HG02678 (cell line): Measurements from ENCODE around the gene B3GAT1.

Source experiments
- ATAC-seq: cut with Tn5 transposase; IDR thresholded peaks from one replicate; pipeline ENCODE4 v1.9.1; 2021; ENCODE audit warnings: mild to moderate bottlenecking, moderate library complexity; ENCODE audit not compliant: unreplicated experiment

The B3GAT1 gene

DNA sequence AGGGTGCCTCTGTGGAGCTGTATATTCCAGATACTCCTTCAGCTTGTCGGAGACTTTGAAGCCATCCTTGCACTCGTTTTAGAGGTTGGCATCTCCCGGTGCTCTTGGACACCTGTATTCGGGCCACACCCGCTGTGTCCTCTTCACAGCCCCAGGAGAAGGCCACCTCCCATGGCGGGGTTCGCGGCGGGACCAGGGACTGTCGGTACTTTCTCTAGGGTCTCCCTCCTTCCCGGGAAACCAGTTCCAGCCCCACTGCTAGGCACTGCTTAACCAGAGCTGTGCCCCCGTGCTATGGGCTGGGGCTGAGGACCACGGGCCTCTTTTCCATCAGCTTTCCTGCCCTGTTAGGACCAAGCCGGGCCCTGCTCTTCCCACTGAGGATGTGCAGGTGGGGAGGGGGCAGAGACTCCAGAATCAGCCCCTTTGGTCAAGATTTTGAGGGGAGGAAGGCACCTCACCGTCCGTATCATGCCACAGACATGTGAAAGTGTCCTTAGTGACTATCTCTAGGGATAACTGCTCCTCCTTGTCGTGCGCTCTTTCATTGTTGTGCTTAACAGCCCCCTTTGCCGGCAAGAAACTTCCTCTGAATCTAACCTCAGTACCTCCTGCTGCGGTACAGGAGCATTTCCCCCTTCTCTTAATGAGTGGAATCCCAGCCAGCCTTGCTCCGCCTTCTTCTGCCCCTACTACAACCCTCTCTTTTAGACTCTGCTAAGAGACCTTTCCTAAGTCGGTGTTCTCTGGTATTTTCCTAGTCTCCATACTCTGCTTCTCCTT, 1.2 kb upstream of the B3GAT1 start:
- ATAC-seq: no peak

DNA sequence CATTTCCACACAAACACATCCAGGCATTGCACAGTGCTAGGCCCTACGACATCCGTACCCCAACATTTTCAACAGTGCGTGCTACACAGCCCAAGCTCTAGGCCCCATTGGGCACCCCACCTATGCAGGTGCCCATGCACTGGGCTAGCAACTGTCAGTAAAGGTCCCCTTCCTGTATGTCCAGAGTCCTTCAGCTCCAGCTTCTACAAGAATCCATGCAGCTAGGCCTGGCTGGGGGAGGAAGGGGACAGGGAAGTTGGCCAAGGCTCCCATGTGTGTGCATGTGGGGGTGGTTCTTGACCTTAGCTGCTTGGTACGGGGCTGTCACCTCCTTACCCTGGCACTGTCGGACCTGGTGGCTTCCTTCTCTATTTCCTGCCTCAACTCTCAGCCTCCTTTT, 1.3 kb downstream of the B3GAT1 start:
- ATAC-seq: no peak

DNA sequence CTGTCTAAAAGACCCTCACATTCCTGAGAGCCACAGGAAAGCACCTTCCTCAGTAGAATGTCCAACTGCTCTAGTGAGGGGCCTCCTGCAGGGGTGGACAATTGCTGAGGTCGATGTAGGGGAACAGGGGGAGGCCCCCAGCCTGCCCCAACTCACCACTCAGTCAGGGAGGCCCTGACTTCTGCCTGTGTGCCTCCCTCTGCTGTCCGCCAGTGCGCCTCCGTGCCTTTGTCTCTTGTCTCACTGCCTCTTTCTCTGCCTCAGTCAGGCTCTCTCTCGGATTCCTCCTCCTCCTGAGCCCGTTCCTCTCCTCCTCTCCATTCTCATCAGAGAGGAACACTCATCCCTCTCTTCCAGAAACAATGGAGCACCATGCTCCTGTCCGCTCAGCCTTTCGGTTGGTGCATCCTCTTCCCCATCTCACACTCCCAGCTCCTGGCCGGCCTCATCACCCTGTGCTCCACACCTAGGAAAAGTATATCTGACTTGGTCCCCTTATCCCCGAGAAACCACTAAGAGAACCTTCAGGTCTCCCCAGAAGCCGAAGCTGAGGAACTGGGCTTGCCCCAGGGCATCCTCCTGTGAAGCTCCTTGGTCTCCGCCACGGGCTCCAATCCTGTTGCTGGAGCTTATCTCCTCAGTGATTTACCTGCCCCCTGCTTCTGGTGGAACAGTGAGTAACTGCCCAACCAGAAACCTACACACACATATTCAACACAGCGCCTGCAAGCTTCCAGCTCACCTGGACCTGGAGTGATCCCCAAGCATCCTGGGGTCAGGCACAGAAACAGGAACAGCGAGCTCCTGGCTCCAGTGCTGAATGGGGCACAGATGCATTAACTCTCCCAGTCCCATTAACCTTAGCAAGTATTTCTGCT, 2.3 kb downstream of the B3GAT1 start:
- ATAC-seq: no peak

GRCh38 chr11:134407923-134408322, 4.1 kb downstream of the B3GAT1 start:
- ATAC-seq: no peak

GRCh38 chr11:134407321-134407828, 4.7 kb downstream of the B3GAT1 start:
- ATAC-seq: no peak

DNA sequence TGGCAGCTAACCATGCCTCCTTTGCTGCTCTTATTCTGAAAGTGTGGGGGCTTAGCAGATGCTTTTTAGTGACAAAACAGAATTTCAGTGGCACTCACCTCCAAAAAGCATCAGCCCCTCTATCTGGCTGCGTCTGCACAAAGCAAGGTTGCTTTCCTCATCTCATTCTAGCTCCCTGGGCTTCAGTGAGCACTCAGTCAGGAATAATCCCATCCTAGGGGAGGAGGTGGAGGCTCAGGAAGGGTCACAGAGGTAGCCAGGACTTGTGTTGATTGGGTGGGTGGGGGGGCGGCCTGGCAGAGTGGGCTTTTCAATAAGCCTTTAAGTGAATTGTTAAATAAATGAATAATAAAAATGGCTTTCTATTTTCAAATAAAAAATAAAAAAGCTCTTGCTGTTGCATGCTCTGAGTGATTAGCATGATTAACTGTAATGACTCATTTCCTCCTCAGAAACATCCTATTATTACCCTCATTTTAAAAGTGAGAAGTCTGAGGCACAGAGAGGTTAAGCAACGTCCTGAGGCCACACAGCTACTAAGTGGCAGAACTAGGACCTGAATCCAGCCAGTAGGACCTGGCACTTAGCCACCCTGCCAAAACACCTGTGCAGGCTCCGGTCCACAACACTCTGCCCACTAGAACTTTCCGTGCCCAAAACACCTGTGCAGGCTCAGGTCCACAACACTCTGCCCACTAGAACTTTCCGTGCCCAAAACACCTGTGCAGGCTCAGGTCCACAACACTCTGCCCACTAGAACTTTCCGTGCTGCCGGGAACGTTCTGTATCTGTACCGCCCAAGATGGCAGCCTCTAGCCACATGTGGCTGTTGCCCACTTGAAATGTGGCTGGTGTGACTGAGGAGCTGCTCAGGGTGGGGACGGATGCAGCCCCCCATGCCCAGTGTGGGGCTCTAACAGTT, 5.5 kb downstream of the B3GAT1 start:
- no peak for ATAC-seq

- ATAC-seq: no peak
Measured at GRCh38 chr11:134405841-134406240, 6.2 kb downstream of the B3GAT1 start.

DNA sequence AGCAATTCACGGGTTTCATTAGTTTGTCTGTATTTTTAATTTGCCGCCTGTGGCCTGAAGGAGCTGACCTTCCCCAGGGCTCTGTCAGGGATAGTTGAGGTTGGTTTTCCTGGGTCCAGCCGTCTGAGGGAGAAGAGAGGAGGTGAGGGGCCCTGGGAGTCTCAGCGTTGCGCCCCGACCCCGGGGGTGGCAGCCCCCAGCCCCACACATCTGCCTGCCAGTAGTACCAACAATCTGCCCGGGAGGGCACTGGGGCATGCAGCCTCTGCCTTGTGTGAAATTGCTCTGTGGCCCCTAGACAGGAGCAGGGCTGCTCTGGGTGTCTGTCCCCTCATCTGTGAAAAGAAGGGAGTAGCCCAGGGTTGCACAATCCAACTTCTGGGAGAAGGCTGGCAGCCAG, 6.6 kb downstream of the B3GAT1 start:
- ATAC-seq: no peak

DNA sequence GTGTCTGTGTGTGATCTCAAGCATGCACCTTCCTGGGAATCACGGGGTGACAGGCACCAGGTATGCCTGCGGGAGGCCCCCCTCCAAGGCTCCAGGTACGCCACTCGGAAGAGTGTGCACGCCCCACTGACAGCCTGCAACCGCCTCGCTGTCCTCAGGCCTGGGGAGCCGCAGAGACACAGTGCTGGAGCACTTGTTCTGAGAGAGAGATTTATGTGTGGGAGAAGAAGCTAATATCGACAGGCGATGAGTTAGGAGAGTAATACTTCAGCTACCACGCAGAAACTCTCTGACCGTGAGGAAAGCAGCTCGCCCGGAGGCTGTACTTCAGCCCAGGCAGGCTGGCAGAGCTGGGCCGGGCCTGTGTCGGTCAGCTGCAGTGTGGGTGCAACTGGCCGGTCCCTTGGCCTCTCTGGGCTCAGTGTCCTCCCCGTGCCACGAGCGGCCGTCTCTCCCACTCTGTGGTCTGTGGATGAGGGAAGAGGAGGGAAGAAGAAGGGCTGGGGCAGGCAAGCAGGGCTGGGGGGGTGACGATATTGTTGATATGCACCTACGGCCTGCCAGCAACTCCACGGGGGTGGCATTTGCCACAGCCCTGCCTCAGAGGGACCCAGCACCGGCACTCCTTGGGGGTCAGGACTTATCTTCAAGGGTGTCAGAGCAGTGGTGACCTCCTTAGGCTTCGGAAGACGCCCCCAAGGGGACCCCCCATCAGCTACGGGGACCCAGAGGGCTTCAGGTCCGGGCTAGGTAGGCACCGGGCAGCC, 7.3 kb downstream of the B3GAT1 start:
- ATAC-seq: no peak

- ATAC-seq: no peak
Measured at GRCh38 chr11:134402910-134403309, 9.1 kb downstream of the B3GAT1 start.

- ATAC-seq: no peak
Measured at GRCh38 chr11:134401825-134402809, 9.9 kb downstream of the B3GAT1 start.

DNA sequence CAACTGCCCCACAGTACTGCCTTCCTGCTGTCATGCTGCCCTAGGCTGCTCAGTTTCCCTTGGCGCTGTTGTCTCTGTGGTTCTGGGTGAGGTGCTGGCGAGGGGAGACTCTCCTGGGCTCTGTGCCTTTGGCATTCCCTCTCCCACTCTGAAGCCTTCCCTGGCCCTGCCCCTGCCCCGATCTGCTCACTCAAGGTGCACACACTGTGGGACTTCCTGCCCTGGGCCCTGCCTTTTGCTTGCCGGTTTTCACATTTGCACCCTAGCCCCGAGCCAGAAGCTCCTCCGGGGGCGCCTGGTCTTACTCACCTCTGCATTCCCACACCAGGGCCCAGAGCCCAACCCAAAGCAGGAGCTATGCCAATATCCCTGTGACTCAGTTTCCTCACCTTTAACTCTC, 12.0 kb downstream of the B3GAT1 start:
- ATAC-seq: no peak

GRCh38 chr11:134399293-134399654, 12.8 kb downstream of the B3GAT1 start:
- no peak for ATAC-seq

DNA sequence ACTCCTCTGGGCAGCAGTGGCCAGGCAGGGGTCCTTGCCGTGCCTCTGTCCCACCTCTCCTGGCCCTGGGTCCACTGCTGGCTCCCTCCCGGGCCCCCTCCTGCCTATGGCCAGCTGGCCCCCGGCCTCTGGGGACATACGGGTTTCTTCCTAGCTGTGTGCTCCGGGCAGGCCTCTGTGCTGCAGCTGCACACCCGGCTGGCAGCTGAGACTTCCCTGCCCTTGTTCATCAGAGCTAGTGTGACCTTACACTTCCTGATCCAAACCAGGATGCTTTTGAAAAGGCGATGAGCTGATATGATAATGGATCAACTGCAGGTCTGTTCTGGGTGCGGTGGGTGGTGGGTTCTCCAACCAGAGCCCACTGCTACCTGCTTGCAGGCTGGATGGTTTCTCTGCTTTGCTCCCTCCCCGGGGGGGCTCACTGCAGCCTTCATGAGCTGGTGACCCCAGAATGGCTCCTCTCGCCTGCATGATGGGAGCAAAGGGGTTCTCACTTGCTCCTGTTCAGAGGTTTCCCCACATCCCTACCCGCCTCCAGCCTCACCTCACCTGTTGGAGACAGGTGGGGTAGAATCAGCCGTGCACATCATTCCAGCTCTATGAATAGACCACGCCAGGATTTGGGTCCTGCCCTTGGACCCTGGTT, 13.3 kb downstream of the B3GAT1 start:
- no peak for ATAC-seq

GRCh38 chr11:134398079-134398444, 14.0 kb downstream of the B3GAT1 start:
- no peak for ATAC-seq

DNA sequence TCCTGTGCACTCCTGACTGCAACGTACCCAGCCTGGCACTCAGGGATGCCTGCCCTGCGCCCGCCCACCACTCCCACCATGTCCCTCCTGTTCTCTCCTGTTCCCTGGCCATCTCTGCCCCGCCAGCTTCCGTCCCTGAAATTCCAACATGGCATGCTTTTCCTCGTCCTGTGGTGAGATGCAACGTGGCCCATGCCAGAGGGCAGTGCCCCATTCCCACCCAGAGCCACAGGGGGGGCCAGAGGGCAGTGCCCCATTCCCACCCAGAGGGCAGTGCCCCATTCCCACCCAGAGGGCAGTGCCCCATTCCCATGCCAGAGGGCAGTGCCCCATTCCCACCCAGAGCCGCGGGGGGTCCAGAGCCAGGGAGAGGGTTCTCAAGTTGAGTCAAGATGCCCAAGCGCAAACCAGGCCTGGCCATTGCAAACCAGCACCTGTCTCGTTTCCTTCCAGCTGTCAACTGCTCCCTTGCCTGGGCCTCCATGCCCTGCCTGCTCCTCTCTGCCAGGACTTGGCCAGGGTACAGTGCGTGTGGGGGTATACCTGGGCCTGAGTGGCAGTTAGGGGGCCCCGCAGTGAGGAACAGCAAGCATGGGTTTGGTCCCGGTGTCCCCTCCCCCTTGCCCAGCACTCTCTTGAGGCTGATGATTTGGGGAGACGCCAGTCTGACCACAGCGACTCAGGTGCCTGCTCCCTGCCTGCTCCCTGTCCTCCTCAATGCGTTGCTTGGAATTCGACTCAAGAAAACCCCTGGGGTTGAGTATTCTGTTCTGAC, 14.6 kb downstream of the B3GAT1 start:
- no peak for ATAC-seq

DNA sequence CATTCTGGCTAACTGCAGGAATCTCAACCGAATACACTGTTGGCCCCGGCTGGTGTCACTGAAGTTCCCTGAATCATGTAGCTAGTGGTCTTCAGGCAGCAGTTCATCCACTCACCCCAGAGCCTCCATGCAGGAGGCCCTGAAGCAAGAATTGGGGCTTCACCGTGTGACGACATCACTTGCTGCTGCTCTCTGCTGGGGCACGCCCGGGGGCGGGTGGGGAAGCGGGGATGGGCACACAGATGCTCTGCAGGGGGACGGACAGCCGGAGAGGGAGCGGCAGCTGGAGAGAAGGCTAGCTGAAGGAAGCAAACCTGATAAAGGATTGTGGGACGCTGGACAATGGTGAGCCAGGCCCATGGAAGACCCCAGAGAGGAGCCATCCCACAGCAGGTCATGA, 17.0 kb downstream of the B3GAT1 start:
- no peak for ATAC-seq

- no peak for ATAC-seq
Measured at GRCh38 chr11:134394311-134394710, 17.7 kb downstream of the B3GAT1 start.
